SK-N-MC (cell line): ENCODE results near the gene FILIP1L.

ENCODE experiments used
- EZH2 ChIP-seq: fragments of 200-600 bp; sonication (generic); IDR thresholded peaks from one replicate; pipeline ENCODE4 v1.6.1; 2017; ENCODE audit warnings: antibody characterized with exemption
- POLR2AphosphoS5 ChIP-seq: IDR thresholded peaks from 2 replicates; pipeline ENCODE4 v1.6.1; 2012; ENCODE audit warnings: mild to moderate bottlenecking, low read depth, low read length, borderline replicate concordance

GRCh38 chr3:100047455-100048141, 66.7 kb downstream of the FILIP1L start:
- TF ChIP-seq EZH2: no peak
- no peak for TF ChIP-seq POLR2AphosphoS5
